Endothelial cell of hepatic sinusoid (primary cell): ENCODE results near the gene STK32B.

Experiments
- in situ Hi-C: cut with HindIII; loops from 2 replicates; pipeline ENCODE4 v1.10.0; 2017; ENCODE audit warnings: low sequenced_read_pairs

Gene STK32B

GRCh38 chr4:5462254-5462835 is 411.1 kb downstream of the STK32B start:
- in situ Hi-C loops, result no loop called here

- in situ Hi-C loops, result no loop called here
Measured at GRCh38 chr4:5462896-5463295, 411.6 kb downstream of the STK32B start.

- in situ Hi-C loops, result no loop called here
Measured at GRCh38 chr4:5463361-5463760, 412.1 kb downstream of the STK32B start.

GRCh38 chr4:5463936-5464650 is 412.8 kb downstream of the STK32B start:
- in situ Hi-C loops, result no loop called here

- in situ Hi-C loops, result no loop called here
Measured at GRCh38 chr4:5465529-5465928, 414.2 kb downstream of the STK32B start.

- in situ Hi-C loops, result no loop called here
Measured at GRCh38 chr4:5465956-5466355, 414.7 kb downstream of the STK32B start.

GRCh38 chr4:5467111-5467510 is 415.8 kb downstream of the STK32B start:
- in situ Hi-C loops, result no loop called here

- in situ Hi-C loops, result no loop called here
Measured at GRCh38 chr4:5469151-5469775, 418.0 kb downstream of the STK32B start.

GRCh38 chr4:5469861-5470260 is 418.6 kb downstream of the STK32B start:
- in situ Hi-C loops, result no loop called here

GRCh38 chr4:5470318-5471198 is 419.3 kb downstream of the STK32B start:
- in situ Hi-C loops, result no loop called here

GRCh38 chr4:5471206-5471605 is 419.9 kb downstream of the STK32B start:
- in situ Hi-C loops, result no loop called here

- in situ Hi-C loops, result no loop called here
Measured at GRCh38 chr4:5471691-5472090, 420.4 kb downstream of the STK32B start.

- in situ Hi-C loops, result no loop called here
Measured at GRCh38 chr4:5472160-5472591, 420.9 kb downstream of the STK32B start.

GRCh38 chr4:5473125-5473524 is 421.8 kb downstream of the STK32B start:
- in situ Hi-C loops, result no loop called here

- in situ Hi-C loops, result no loop called here
Measured at GRCh38 chr4:5474756-5475155, 423.5 kb downstream of the STK32B start.

- in situ Hi-C loops, result no loop called here
Measured at GRCh38 chr4:5477613-5478012, 426.3 kb downstream of the STK32B start.

GRCh38 chr4:5478169-5478568 is 426.9 kb downstream of the STK32B start:
- in situ Hi-C loops, result no loop called here

- in situ Hi-C loops, result no loop called here
Measured at GRCh38 chr4:5478697-5479096, 427.4 kb downstream of the STK32B start.

GRCh38 chr4:5479518-5480060 is 428.3 kb downstream of the STK32B start:
- in situ Hi-C loops, result no loop called here

GRCh38 chr4:5488413-5488812 is 437.1 kb downstream of the STK32B start:
- in situ Hi-C loops, result no loop called here

GRCh38 chr4:5489260-5489659 is 438.0 kb downstream of the STK32B start:
- in situ Hi-C loops, result no loop called here
